ENCODE measurements around the gene CPNE8. TPM values are rescaled to one million over a fixed set of nuclear protein-coding genes. Genes with fewer than 3 reads are reported as not detected.

CPNE8 gene
- total and polyA plus RNA-seq, 8 donors = 2.3 to 36.5 (median 7.3) TPM

GRCh38 chr12:38912116-38912515, 6.7 kb upstream of the CPNE8 start:
- intact Hi-C loops (cut with DNase I; ENCODE audit: low total_unique reads) = no loop called here

GRCh38 chr12:38911611-38912010, 6.2 kb upstream of the CPNE8 start:
- no peak for DNase-seq
- intact Hi-C loops (cut with DNase I; ENCODE audit: low total_unique reads) = no loop called here

More at GRCh38 chr12:38912116-38912515, 6.7 kb upstream of the CPNE8 start:
- DNase-seq = no peak
- H3K4me3 ChIP-seq = no peak overlapping the region
- no peak for TF ChIP-seq POLR2A (IDR thresholded peaks at IDR 0.05)
- TF ChIP-seq CTCF (IDR thresholded peaks at IDR 0.05) = no peak
- H3K27ac ChIP-seq = no peak overlapping the region
- H3K9me3 ChIP-seq = no peaks in the 10 kb centered on the region
- 82 to 92% (median 88%) methylated on average over 5 of the region's 5 CpGs for WGBS, 5 donors
- H3K4me1 ChIP-seq = peaks cover 0 to 4% (median 2%) of the 10 kb centered on the region in 4 donors
- no peaks in the 10 kb centered on the region for H3K36me3 ChIP-seq
- H3K27me3 ChIP-seq = peaks cover 0 to 4% (median 0%) of the 10 kb centered on the region in 3 donors

GRCh38 chr12:38907201-38907923, 2.0 kb upstream of the CPNE8 start:
- TF ChIP-seq EP300 (IDR thresholded peaks at IDR 0.05) = no peak
- TF ChIP-seq POLR2AphosphoS5 (IDR thresholded peaks at IDR 0.05) = no peak
- no peak for TF ChIP-seq POLR2A (IDR thresholded peaks at IDR 0.05)
- TF ChIP-seq CTCF (IDR thresholded peaks at IDR 0.05) = no peak
- Histone ChIP-seq H3K4me3 (peak overlapping the region; percentile 58 to 63 (median 61)), H3K36me3 (no peaks in the 10 kb centered on the region), H3K4me1 (peaks cover 0 to 40% (median 26%) of the 10 kb centered on the region in 4 donors), H3K27me3 (peaks cover 0 to 16% (median 4%) of the 10 kb centered on the region in 3 donors), H3K27ac (peak overlapping the region in 4 of 5 donors; percentile 85 to 93 (median 92)), H3K9me3 (no peaks in the 10 kb centered on the region)
- intact Hi-C loops (cut with DNase I; ENCODE audit: low total_unique reads) = no loop called here
- WGBS, 5 donors = 69 to 73% (median 71%) methylated on average over 6 of the region's 6 CpGs
- no peak for DNase-seq

More at GRCh38 chr12:38911611-38912010, 6.2 kb upstream of the CPNE8 start:
- Histone ChIP-seq H3K27me3 (peaks cover 0 to 4% (median 2%) of the 10 kb centered on the region in 3 donors), H3K27ac (no peak overlapping the region), H3K9me3 (no peaks in the 10 kb centered on the region), H3K36me3 (no peaks in the 10 kb centered on the region), H3K4me3 (no peak overlapping the region), H3K4me1 (peaks cover 0 to 8% (median 6%) of the 10 kb centered on the region in 4 donors)
- TF ChIP-seq EP300 (IDR thresholded peaks at IDR 0.05) (no peak), POLR2AphosphoS5 (IDR thresholded peaks at IDR 0.05) (no peak), POLR2A (IDR thresholded peaks at IDR 0.05) (no peak), CTCF (IDR thresholded peaks at IDR 0.05) (no peak)
- WGBS, 5 donors = 14 to 47% (median 27%) methylated on average over 1 of the region's 1 CpG

- Histone ChIP-seq H3K4me1 (peaks cover 0 to 40% (median 26%) of the 10 kb centered on the region in 4 donors), H3K4me3 (peak overlapping the region; percentile 58 to 63 (median 61)), H3K27me3 (peaks cover 0 to 16% (median 4%) of the 10 kb centered on the region in 3 donors), H3K36me3 (no peaks in the 10 kb centered on the region), H3K9me3 (no peaks in the 10 kb centered on the region), H3K27ac (peak overlapping the region; percentile 85 to 93 (median 91))
- WGBS, 5 donors = 0 to 2% (median 1%) methylated on average over 21 to 36 of the region's 36 CpGs
- TF ChIP-seq POLR2AphosphoS5 (IDR thresholded peaks at IDR 0.05) (peak; percentile 60 to 86 (median 86)), EP300 (IDR thresholded peaks at IDR 0.05) (no peak), POLR2A (IDR thresholded peaks at IDR 0.05) (no peak), CTCF (IDR thresholded peaks at IDR 0.05) (peak in 5 of 7 experiments; percentile 66 to 81 (median 76))
- intact Hi-C loops (cut with DNase I; ENCODE audit: low total_unique reads) = no loop called here
- DNase-seq = peak; percentile 76 to 96
Observed at GRCh38 chr12:38906482-38907200, 1.2 kb upstream of the CPNE8 start.

All from stomach (tissue), 9 donors.